ENCODE measurements around the gene ANKRD11.
"Not testable (repeated sequence)": the region's sequence is repeated elsewhere in the genome, so short reads cannot be mapped to it uniquely, and the experiment has no call there.

ANKRD11 gene

DNA sequence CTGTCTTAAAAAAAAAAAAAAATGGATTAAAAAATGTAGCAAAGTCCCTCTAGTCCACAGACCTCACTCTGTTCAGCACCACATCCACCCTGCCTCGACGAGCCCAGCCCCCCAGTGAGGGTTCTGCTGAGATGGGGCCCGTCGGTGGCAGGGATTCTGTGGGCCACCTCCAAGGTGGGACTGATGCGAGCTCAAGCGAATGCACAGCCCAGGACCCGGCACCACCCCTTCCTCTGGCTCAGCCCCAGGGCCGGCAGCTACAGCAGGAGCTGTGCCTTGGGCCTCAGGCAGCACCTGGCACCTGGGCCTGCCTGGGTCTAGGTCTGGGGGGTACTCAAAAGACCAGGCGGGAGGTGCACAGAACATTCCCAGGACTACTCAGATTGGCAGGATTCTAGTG lies 213.3 kb downstream of the ANKRD11 start:
- DNase-seq = no peak

DNA sequence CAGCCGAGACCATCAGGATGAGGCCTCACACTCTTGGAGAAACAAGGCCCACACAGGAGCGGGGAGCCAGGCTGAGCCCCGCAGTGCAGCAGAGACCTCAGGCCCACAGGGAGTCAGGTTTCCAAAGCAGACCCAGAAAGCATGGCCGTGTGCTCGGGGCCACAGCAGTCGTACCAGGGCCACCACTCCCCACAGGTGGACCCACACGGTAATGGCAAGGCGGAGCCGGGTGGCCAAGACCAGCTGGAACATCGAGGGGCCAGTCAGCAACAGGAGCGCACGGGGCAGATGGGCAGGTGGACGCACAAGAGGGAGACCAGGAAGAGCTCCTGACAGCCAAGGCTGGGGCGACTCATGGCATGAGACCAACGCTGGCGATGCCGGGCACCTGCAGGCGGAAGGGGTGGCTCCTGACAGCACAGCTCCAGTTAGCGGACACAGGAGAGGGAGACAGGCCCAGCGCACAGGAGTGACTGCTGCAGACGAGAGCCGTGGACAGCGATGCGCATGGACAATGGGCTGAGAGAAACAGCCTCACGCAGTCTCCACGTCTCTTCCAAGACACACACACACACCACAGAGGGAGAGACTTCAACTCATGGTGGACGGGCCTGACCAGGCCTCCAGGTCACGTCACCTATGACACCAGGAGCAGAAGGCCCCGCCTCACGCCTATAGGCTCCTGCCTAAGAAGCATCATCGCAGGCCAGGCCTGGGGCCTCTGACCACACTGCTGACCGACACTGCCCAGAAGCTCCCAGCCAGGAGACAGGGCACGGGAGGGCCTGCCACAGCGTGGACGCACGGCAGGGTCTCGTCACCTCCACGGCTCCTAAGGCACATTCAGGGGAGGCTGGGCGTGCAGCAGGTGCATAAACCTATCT lies 214.3 kb downstream of the ANKRD11 start:
- DNase-seq = no peak

DNA sequence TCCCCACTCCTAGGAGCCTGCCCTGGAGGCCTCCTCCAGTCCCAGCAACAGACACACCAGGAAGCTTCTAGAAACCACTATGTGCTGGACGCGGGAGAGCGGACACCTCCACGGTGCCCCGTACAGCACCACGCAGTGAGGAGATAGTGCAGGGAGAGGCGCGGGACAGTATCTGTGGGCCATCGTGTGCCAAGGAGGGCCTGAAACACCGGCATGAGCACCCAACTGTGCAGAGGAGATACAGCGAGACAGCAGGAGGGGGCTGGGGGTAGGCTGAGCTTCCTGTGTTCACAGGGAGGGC lies 215.1 kb downstream of the ANKRD11 start:
- DNase-seq = no peak

DNA sequence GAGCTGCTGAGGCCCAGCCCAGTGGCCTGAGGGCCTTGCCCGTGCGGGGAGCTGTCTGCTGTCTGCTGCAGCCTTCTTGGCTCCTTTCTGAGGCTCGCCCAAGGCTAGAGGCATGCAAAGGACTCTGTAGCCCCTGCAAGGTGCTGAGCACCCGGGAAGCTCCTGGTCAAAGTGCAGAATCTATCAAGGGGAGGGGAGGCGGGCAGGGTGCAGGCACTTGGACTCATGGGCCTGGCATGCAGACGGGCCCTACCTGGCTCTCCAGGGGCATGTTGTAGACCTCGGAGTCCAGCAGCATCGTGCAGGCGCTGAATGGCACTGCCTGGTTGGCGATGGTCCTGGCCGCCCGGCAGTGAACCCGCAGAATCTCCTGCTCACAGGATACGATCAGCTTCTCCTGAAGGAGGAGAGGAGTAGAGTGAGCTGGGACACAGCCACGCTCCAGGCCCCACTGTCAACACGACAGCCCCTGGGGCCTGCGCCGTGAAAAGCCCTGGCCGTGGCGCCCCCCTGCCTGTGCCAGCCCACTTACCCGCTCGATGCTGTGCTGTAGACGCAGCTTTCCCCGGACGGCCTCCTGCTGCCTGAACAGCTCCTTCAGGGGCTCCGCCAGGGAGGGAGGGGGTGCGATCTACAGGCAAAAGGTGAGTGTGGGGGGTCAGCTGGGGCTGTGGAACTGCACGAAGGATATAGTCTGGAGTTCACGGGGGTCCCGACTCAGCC lies 215.6 kb downstream of the ANKRD11 start:
- DNase-seq = no peak

DNA sequence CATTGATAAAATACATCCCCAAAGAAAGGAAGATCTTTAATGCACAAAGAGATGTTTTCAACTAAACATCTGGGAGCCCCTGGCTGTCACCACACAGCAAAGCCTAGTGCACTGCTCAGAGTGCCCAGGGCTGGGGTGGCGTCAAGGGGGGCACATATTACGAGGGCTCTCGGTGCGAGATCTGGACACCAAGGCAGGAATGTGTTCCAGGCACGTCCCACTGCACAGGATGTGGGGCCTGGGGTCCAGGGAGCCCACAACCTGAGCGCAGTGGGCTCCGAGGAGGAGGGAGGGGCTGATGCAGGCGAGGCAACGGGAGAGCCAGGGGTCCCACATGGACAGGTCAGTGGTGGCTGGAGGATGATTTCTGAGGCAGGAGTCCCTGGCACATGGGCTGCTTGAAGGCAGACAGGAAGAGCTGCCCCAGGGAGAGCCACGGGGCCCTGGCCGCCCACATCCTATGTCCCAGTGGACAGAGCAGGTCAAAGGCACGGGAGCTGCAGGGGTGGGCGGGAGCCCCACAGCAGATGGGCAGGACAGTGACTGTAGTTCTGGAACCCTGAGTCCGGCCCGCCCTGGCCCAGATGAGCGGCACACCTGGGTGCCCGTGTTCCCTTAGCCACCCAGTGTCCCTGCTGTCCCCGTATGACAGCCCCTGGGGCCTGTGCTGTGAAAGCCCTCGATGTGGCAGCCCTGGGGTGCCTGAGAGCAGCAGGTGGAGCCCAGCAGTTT lies 216.5 kb downstream of the ANKRD11 start:
- no peak for DNase-seq

DNA sequence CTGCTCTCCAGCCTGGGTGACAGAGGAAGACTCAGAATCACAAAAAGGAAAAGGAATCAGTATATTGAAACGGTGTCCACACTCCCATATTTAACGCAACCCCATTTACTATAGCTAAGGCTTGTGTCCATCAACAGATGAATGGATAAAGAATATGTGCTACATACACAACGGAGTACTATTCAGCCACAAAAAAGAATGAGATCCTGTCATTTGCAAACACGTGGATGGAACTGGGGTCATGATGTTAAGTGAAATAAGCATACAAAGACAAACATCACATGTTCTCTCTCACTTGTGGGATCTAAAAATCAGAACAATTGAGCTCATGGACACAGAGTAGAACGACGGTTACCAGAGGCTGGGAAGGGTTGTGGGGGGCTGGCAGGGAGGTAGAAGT lies 217.7 kb downstream of the ANKRD11 start:
- no peak for DNase-seq

DNA sequence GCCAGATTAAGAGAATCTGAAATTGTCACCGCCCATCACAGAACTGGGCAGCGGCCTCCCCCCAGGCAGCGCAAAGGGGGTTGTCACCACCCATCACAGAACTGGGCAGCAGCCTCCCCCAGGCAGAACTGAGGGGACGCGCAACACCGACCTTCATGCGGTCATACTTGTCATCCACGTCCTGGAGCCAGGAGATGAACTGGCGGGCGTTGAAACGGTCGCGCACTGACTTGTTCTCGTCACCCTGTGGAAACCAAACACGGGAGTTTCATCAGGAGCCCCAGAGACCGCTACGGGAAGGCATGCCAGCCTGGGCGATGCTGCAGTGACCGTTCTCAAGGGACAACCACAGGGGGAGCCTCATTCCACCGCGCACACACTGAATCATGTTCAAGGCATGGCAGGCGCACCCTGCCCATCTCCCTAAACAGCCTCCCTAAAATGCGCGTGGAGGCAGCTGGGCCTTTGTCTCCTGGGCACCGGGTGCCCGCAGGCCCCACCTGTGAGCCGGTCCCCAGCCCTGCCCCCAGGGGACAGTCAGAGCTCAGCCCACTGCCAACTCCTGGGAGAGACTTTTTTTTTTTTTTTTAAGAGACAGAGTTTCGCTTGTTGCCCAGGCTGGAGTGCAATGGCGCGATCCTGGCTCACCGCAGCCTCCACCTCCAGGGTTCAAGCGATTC lies 219.6 kb downstream of the ANKRD11 start:
- DNase-seq = no peak

DNA sequence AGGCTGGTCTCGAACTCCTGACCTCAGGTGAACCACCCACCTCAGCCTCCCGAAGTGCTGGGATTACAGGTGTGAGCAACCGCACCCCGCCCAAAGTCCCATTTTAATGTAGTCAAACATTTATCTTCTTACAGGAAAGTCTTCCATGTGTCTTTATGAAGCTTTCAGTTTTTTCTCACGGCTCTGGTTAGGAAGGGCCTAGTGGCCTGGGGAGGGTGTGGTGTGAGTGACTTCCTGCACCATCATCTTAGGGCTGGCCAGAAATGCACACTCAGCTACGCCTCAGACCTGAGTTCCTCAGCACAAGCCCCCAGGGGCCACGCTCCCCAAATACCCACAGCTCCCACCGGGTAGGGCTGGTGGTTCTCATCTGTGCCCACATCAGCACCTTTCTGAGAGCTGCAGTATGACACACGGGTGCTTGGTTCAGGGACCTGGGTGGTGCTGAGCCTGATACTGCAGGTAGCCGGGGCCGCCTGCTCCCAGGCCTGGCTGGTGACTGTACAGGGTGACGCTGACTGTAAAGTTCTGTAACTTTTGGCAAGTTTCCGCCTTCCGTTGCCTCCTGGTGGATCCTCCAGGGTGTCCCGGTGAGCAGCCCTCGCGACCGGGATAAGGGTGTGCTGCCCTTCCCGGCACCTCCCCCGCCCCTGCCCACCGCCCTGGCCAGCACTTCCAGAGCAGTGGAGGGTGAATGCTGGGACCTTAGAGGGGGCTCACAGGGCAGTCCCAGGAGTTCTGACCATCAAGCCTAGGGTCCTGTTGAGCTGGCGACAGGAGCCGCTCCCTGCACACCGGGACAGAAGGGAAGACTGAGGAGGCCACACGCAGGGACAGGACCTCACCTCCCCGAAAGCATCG lies 220.3 kb downstream of the ANKRD11 start:
- DNase-seq = no peak

DNA sequence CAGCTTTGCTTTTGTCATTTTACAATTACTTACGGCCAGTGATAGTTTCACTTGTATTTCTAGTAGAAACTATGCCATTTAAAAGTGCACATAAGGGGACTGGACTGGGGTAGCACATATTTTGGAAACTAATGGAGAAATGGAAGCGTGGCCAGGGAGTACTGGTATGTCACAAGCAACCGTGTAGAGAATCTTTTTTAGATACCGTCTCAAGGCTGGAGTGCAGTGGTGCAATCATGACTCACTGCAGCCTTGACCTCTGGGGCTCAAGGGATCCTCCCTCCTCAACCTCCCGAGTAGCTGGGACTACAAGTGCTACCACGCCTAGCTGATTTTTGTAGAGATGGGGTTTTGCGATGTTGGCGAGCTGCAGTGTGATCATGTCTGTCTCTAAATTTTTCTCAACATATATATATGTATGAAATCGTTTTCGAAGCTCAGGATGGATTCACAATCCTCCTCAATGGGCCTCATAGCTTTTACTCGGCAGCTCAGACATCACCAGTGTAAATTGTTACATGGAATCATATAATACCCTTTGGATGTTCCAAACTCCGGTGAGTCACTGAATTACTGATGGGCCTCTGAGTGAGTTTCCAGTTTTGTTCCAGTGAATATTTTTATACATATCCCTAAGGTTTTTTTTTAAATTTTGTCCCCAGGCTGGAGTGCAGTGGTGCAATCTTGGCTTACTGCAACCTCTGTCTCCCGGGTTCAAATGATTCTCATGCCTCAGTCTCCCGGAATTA lies 221.2 kb downstream of the ANKRD11 start:
- no peak for DNase-seq

- no peak for DNase-seq
Measured at GRCh38 chr16:89268585-89268984, 221.8 kb downstream of the ANKRD11 start.

GRCh38 chr16:89267746-89268145 lies 222.6 kb downstream of the ANKRD11 start:
- DNase-seq = not testable (repeated sequence)

GRCh38 chr16:89266521-89267134 lies 223.7 kb downstream of the ANKRD11 start:
- DNase-seq = no peak

GRCh38 chr16:89265647-89266046 lies 224.7 kb downstream of the ANKRD11 start:
- no peak for DNase-seq

DNA sequence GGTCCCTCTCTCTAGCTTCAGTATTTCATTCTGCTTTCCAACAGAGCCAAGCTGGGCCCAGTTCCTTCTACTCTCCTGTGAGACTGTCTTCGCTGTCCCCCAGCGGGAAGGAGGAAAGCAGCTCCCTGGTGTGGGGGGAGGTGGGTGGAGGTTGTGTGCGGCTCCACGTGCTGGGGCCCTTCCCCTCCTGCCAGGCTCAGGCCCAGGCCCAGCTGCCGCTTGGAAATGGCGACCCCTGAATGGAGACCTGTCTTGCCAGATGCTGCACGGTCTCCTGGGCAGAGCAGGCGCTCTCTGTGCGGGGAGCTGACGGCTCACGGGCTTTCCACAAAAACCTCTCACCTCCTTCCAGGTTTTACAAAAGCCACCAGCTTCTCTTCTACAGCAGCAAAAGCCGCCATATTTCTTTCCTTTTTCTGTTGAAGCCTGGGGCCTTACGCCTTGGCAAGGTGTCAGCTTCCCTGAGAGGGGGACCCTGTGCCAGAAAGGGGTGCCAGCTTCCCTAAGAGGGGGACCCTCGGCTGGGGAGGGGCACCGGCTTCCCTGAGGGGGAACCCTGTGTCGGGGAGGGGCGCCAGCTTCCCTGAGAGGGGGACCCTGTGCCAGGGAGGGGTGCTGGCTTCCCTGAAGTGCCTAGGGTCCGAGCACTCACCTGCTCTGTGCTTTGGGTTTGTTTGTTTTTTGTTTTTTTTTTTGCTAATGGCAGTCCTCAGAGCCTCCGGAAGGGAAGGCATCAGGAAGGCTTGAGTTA lies 225.4 kb downstream of the ANKRD11 start:
- no peak for DNase-seq

DNA sequence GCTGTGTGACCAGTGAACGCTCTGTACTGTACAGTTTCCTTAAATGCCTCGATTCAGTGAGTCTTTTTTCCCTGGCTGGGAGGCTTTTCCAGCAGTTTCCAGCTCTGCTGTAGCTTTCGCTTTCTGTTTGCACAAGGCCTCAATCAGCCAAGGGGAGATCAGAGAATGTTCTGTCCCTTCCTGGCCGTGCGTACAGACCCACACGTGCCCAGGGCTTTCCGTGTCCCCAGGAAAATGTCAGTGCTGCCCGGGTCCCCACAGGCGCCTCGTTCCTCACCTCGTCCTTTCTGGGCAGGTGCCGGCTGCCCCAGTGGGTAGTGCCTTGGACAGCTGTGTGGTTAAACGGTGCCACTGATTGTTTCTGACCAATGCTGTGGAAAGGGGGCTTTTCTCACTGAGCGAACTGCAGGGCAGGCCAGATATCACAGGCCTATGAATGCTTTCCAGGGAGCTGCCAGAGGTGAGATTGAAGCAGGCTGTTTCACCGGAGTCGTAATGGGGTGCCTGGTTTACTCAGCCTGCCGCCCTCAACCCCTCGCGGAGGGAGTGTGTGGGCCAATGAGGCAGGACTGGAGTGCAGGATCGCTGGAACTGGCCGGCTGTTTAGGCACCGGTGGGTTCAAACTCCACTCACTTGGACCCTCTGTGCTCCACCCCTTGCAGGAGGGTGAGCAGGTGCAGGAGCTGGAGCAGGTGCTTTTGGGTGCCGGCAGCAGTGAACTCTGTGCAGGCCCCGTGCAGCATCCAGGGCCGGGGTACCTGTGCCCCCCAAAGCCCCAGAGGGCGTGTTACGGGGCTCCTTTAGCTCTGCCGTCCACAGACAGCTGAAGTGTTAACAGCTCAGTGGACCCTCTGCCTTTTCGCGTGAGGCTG lies 228.4 kb downstream of the ANKRD11 start:
- DNase-seq = no peak

GRCh38 chr16:89259901-89260300 lies 230.5 kb downstream of the ANKRD11 start:
- DNase-seq = not testable (repeated sequence)

DNA sequence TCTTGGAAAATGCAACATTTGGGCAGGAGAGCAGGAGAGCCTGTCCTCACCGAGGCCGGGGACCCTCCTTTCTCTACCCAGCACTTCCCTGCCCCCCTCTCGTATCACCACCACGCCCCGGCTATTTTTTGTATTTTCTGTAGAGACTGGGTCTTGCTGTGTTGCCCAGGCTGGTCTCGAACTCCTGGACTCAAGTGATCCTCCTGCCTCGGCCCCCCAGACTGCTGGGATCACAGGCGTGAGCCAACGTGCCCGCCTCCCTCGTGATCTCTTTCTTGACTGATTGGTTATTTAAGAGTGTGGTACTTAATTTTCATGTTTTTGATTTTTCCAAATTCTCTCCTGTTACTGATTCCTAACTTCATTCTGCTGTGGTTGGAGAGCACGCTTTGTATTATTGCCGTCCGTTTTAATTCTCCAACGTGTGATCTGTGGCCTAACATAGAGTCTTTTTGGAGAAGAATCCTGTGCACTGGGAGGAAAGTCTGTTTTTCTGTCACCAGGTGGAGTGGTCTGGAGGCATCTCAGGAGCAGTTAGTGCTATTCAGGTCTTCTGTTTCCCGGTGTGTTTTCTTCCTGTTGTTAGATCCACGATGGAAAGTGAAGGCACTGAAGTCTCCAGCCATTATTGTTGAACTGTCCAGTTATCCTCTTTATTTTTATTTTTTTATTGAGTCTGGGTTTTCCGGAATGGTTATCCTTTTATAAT lies 232.4 kb downstream of the ANKRD11 start:
- no peak for DNase-seq

DNA sequence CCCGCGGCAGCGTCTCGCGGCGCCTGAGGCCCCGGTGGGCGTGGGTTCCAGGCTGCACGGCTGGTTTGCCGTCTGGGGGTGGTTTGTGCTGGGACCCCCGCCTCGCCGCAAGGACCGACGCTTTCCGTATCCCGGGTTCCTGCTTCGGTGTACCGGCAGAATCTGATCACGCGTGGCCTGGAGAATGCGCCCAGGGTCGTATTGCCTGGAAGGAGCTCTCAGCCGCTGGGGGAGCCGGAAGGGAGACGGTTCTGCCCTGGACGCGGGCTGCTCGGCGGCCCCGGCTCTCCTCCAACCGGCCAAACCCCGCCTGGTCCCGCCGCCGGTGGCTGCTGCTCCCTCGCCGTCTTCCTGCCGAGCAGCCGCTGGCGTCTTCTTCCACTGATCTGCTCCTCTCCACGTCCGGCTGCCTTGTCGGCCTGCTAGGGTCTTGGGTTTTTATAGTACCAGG lies 233.1 kb downstream of the ANKRD11 start:
- no peak for DNase-seq

All from CD4-positive, alpha-beta T cell treated with Interleukin-17A for 4 hours (primary cell).